HepG2 (cell line): ENCODE data around the gene MTUS2. TPM values are rescaled to one million over a fixed set of nuclear protein-coding genes. Genes with fewer than 3 reads are reported as not detected.

ENCODE experiments used
- ATAC-seq: fragments of 200-7000 bp; cut with Tn5 transposase; 3 replicates; pipeline ENCODE4 v1.9.1; 2020; ENCODE audit warnings: mild to moderate bottlenecking, moderate library complexity
- BruUV-seq: library from RNA; stranded (reverse); fragments of 400-500 nt; replicated peaks from 2 replicates; lab custom pipeline; 2021; lab: Mats Ljungman, UMichigan
- CTCF ChIA-PET: fragments of 300-600 bp; formaldehyde crosslinking; extraction: SDS; loops from one replicate; lab custom pipeline; 2021; ENCODE audit warnings: low total read pairs, inconsistent platforms, low intra/inter-chr PET ratio; lab: Yijun Ruan, JAX
- POLR2A ChIA-PET: fragments of 350-600 bp; sonication (Branson Sonifier 250); formaldehyde crosslinking; loops from one replicate; lab custom pipeline; 2020; ENCODE audit warnings: antibody characterized with exemption, inconsistent platforms; lab: Yijun Ruan, JAX
- DNase-seq: peaks from one replicate; pipeline ENCODE4 v3.0.0-alpha.2; 2015; ENCODE audit warnings: low spot score
- FAIRE-seq: peaks from 3 replicates; lab custom pipeline; 2011; peaks lifted over from hg19 to GRCh38; lab: Jason Lieb, UNC
- H2AFZ ChIP-seq: one replicate; pipeline ENCODE4 v1.6.1; 2011; ENCODE audit warnings: low read length, inconsistent platforms
- H3K27ac ChIP-seq: fragments of 300-600 bp; 3 replicates; pipeline ENCODE4 v1.8.0; 2011; ENCODE audit warnings: mixed run types, mild to moderate bottlenecking, mixed read lengths, low read length, inconsistent platforms; ENCODE audit not compliant: insufficient read depth; ENCODE audit errors: extremely low read length
- H3K27me3 ChIP-seq, 2 experiments: fragments of 200-600 bp in 1 of 2; 2 replicates in 1 of 2; 3 replicates in 1 of 2; pipeline versions ENCODE4 v1.6.0 to v1.8.0; 2011; ENCODE audit warnings: low read length in 2 of 2, mild to moderate bottlenecking in 2 of 2, moderate library complexity in 2 of 2, inconsistent platforms in 1 of 2; ENCODE audit not compliant: insufficient read depth in 2 of 2, control insufficient read depth in 1 of 2
- H3K36me3 ChIP-seq, 2 experiments: fragments of 200-600 bp in 1 of 2; replicated peaks in 1 of 2; 2 replicates in 1 of 2; 3 replicates in 1 of 2; pipeline versions ENCODE4 v1.5.1 to v1.8.0; 2011; ENCODE audit warnings: low read length in 2 of 2, inconsistent platforms in 1 of 2; ENCODE audit not compliant: insufficient read depth in 2 of 2, control insufficient read depth in 1 of 2
- H3K4me1 ChIP-seq: 2 replicates; pipeline ENCODE4 v1.5.1; 2012; ENCODE audit warnings: low read length, inconsistent platforms; ENCODE audit not compliant: insufficient read depth
- H3K4me2 ChIP-seq: 2 replicates; pipeline ENCODE4 v1.6.0; 2011; ENCODE audit warnings: low read depth, low read length, inconsistent platforms
- H3K4me3 ChIP-seq, 3 experiments: fragments of 200-600 bp in 1 of 3; sonication (generic), shearing (Covaris generic) in 1 of 3; replicated peaks in 1 of 3; 2 replicates each; pipeline ENCODE4 v1.5.1; 2011 to 2016; ENCODE audit warnings: low read length in 3 of 3, inconsistent platforms in 2 of 3, low read depth in 2 of 3, mild to moderate bottlenecking in 2 of 3, control low read depth in 1 of 3, mixed read lengths in 1 of 3; ENCODE audit not compliant: insufficient read depth in 1 of 3
- H3K79me2 ChIP-seq: one replicate; pipeline ENCODE4 v1.6.1; 2011; ENCODE audit warnings: low read length, inconsistent platforms; ENCODE audit not compliant: insufficient read depth
- H3K9ac ChIP-seq: 2 replicates; pipeline ENCODE4 v1.6.0; 2011; ENCODE audit warnings: mild to moderate bottlenecking, low read depth, low read length, inconsistent platforms; ENCODE audit not compliant: insufficient read depth
- H3K9me3 ChIP-seq: 2 replicates; pipeline ENCODE4 v1.5.1; 2012; ENCODE audit warnings: mild to moderate bottlenecking, low read length
- H4K20me1 ChIP-seq: 2 replicates; pipeline ENCODE4 v1.6.0; 2011; ENCODE audit warnings: inconsistent platforms, mild to moderate bottlenecking, low read length, moderate library complexity; ENCODE audit not compliant: insufficient read depth
- ARID4A ChIP-seq: sonication (generic); formaldehyde crosslinking; IDR thresholded peaks from 2 replicates; pipeline ENCODE4 v1.5.0; 2020; ENCODE audit warnings: mild to moderate bottlenecking, missing genetic modification reagents, borderline replicate concordance
- ATF7 ChIP-seq, 2 experiments: fragments of 450-650 bp in 1 of 2; sonication (generic) in 1 of 2; formaldehyde crosslinking in 1 of 2; IDR thresholded peaks; 2 replicates each; pipeline versions ENCODE4 v1.4.0 to v1.6.1; 2016 to 2020; ENCODE audit warnings: antibody characterized with exemption in 1 of 2, mild to moderate bottlenecking in 1 of 2, missing genetic modification reagents in 1 of 2
- CEBPG ChIP-seq: IDR thresholded peaks from 2 replicates; pipeline ENCODE4 v1.6.1; 2016
- ETV5 ChIP-seq: IDR thresholded peaks from 2 replicates; pipeline ENCODE4 v1.6.1; 2018; ENCODE audit warnings: missing biosample characterization, missing genetic modification reagents, inconsistent platforms, borderline replicate concordance
- GABPA ChIP-seq, 2 experiments: IDR thresholded peaks; 2 replicates each; pipeline ENCODE4 v1.6.1; 2011 to 2016; ENCODE audit warnings: low read depth in 2 of 2, low read length in 1 of 2, missing biosample characterization in 1 of 2, missing genetic modification characterization in 1 of 2
- KAT7 ChIP-seq: IDR thresholded peaks from 2 replicates; pipeline ENCODE4 v1.6.1; 2018; ENCODE audit warnings: borderline replicate concordance, missing compliant biosample characterization
- KMT2B ChIP-seq: IDR thresholded peaks from 2 replicates; pipeline ENCODE4 v1.6.1; 2016; ENCODE audit warnings: missing genetic modification reagents, missing compliant biosample characterization
- MXD1 ChIP-seq: sonication (generic); formaldehyde crosslinking; IDR thresholded peaks from 2 replicates; pipeline ENCODE4 v1.4.0; 2020; ENCODE audit warnings: mild to moderate bottlenecking, missing genetic modification reagents
- PRPF4 ChIP-seq: fragments of 200-400 bp; formaldehyde crosslinking; IDR thresholded peaks from 2 replicates; pipeline ENCODE4 v1.6.1; 2016; ENCODE audit warnings: low read length, low read depth; ENCODE audit not compliant: poor library complexity, severe bottlenecking
- SIN3A ChIP-seq: IDR thresholded peaks from 2 replicates; pipeline ENCODE4 v1.6.1; 2011; ENCODE audit warnings: low read depth, mild to moderate bottlenecking, control low read depth, low read length, borderline replicate concordance
- TFDP2 ChIP-seq: sonication (generic); formaldehyde crosslinking; IDR thresholded peaks from 2 replicates; pipeline ENCODE4 v1.4.0; 2020; ENCODE audit warnings: missing genetic modification reagents
- ZNF562 ChIP-seq: sonication (generic); formaldehyde crosslinking; IDR thresholded peaks from 2 replicates; pipeline ENCODE4 v1.8.0; 2022; ENCODE audit warnings: missing genetic modification reagents, borderline replicate concordance
- ZNF724P ChIP-seq: sonication (generic); formaldehyde crosslinking; IDR thresholded peaks from 2 replicates; pipeline ENCODE4 v1.8.0; 2022; ENCODE audit warnings: missing genetic modification reagents, borderline replicate concordance
- WGBS: methylation state at CpG from one replicate; pipeline ENCODE4 v1.1.6; 2017; ENCODE audit warnings: low lambda C conversion rate; 5-methylcytosine and 5-hydroxymethylcytosine counted together
- in situ Hi-C: cut with HindIII; loops from 2 replicates; pipeline ENCODE4 v1.10.0; 2017; ENCODE audit warnings: low pct_unique_long_range_greater_than_20kb; ENCODE audit not compliant: extremely low pct_ligation_motif_present
- intact Hi-C: fragments of 100-400 bp; cut with micrococcal nuclease; formaldehyde crosslinking; loops from one replicate; pipeline ENCODE4 v1.10.0; 2022; ENCODE audit not compliant: unreplicated experiment
- polyA plus RNA-seq, 8 experiments: library from polyadenylated mRNA; depleted of rRNA in 3 of 8; stranded (reverse) in 7 of 8; unstranded in 1 of 8; fragments of >200 nt; fragmentation: Illumina TruSeq in 4 of 8; extraction: Trizol in 4 of 8; gene quantifications; 2 replicates each; pipeline versions ENCODE4 v1.2.1 to v1.2.3, GENCODE V29; 2011 to 2016; ENCODE audit warnings: low read depth in 4 of 8, missing spikeins in 1 of 8, mixed read lengths in 1 of 8; ENCODE audit not compliant: insufficient read depth in 1 of 8
- total RNA-seq, 5 experiments: library from RNA; depleted of rRNA; stranded (reverse); fragments of >200 nt; fragmentation: Illumina TruSeq; extraction: Trizol; gene quantifications; 2 replicates each; pipeline ENCODE4 v1.2.3, GENCODE V29; 2016; ENCODE audit warnings: low read depth in 1 of 5
- TF ChIP-seq, protein P1 (sequence below): sonication (generic); formaldehyde crosslinking; IDR thresholded peaks from 2 replicates; pipeline ENCODE4 v1.8.0; 2022; ENCODE audit warnings: low read depth, missing genetic modification reagents

Gene MTUS2
- total and polyA plus RNA-seq, 2 of the 13 experiments (the other 11 are each of a cell fraction or from before 2014, with no cell fraction given), result not detected

DNA sequence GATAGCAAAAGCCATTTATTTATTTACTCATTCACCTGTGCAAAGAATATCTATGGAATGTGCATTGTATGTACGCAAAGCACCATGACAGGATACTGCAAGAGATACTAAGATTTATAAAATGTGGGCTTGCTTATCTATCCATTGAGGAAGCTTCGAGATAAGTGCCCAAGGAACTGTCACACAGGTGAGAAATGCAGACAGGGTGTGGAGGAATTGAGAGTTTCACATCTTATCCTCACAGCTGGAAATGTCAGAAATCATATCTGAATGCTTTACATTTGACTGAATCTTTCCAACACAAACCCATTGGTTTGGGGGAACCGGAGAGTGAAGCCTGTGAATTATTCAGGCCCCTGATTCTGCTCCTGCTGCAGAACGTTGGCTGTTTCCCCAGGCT, 662.4 kb downstream of the MTUS2 start (continued):
- no peak for TF ChIP-seq ARID4A (CRISPR knock-in tag)

DNA sequence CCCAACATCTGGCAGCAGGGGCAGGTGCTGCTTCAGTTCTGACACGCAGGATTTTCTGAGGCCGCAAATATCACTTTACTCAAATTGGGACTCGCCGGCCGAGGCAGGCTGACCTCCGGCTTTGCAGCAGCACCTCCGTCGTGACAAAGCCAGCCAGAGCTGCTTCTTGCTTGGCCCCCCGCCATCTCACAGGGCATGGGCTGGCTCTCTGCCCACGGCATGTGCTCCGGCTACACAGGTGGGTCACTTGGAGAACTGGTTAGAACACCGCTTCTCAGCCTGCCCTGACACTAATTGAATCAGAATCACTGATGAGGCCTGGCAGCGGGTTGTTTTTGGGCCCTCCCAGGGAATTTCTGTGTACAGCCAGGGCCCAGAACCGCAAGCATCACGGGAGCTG, 663.1 kb downstream of the MTUS2 start:
- Histone ChIP-seq H4K20me1 (no peaks in the 10 kb centered on the region), H3K27me3 (peaks cover 3 to 48% of the 10 kb centered on the region in 2 experiments; a peak in 4 of 5 replicates), H2AFZ (no peak overlapping the region), H3K9me3 (no peaks in the 10 kb centered on the region), H3K79me2 (no peaks in the 10 kb centered on the region), H3K4me2 (no peak overlapping the region), H3K9ac (no peak overlapping the region), H3K4me1 (peaks cover 8% of the 10 kb centered on the region; the same call in 1 of the 2 replicates), H3K4me3 (no peak overlapping the region), H3K36me3 (no peaks in the 10 kb centered on the region), H3K27ac (no peak overlapping the region)
- WGBS, result 50% methylated on average over 7 of the region's 15 CpGs
- ATAC-seq, result no peak
- no peak for TF ChIP-seq KMT2B (CRISPR knock-in tag)
- TF ChIP-seq ETV5 (CRISPR knock-in tag), result no peak
- TF ChIP-seq SIN3A, result no peak
- no peak for TF ChIP-seq ZNF724P (CRISPR knock-in tag)
- TF ChIP-seq ATF7 (IDR thresholded peaks at IDR 0.05), result no peak
- TF ChIP-seq ATF7 (CRISPR knock-in tag; IDR thresholded peaks at IDR 0.05), result no peak
- no peak for TF ChIP-seq TFDP2 (CRISPR knock-in tag)
- no peak for TF ChIP-seq ZNF562 (CRISPR knock-in tag)
- no peak for TF ChIP-seq MXD1 (CRISPR knock-in tag)
- TF ChIP-seq PRPF4, result no peak
- no peak for TF ChIP-seq CEBPG (CRISPR knock-in tag)
- TF ChIP-seq GABPA (IDR thresholded peaks at IDR 0.05; ENCODE audit: low read depth, low read length), result no peak
- TF ChIP-seq GABPA (CRISPR knock-in tag; IDR thresholded peaks at IDR 0.05; ENCODE audit: low read depth), result no peak
- TF ChIP-seq, protein P1, sequence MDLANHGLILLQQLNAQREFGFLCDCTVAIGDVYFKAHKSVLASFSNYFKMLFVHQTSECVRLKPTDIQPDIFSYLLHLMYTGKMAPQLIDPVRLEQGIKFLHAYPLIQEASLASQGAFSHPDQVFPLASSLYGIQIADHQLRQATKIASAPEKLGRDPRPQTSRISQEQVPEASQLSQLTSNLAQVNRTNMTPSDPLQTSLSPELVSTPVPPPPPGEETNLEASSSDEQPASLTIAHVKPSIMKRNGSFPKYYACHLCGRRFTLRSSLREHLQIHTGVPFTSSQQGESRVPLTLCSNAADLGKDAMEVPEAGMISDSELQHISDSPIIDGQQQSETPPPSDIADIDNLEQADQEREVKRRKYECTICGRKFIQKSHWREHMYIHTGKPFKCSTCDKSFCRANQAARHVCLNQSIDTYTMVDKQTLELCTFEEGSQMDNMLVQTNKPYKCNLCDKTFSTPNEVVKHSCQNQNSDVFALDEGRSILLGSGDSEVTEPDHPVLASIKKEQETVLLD (CRISPR knock-in tag), result no peak
- no peak for TF ChIP-seq KAT7 (CRISPR knock-in tag)
- ChIA-PET CTCF (no interaction called here), POLR2A (no interaction called here)
- intact Hi-C loops, result no loop called here
- no peak for FAIRE-seq
- in situ Hi-C loops, result no loop called here
- no TSS peak for BruUV-seq
- no peak for DNase-seq
